SK-N-SH (cell line): ENCODE data around the gene EEF1G.

Source experiments
- CTCF ChIP-seq: fragments of 200-600 bp; sonication (generic); IDR thresholded peaks from 2 replicates; pipeline ENCODE4 v1.6.1; 2017; ENCODE audit warnings: antibody characterized with exemption, mild to moderate bottlenecking, moderate library complexity
- EZH2phosphoT487 ChIP-seq: fragments of 200-600 bp; sonication (generic); IDR thresholded peaks from 2 replicates; pipeline ENCODE4 v1.6.1; 2017; ENCODE audit warnings: low read depth, mixed run types, mild to moderate bottlenecking, antibody characterized with exemption, moderate library complexity, borderline replicate concordance
- FOXM1 ChIP-seq: IDR thresholded peaks from 2 replicates; pipeline ENCODE4 v1.4.0; 2012; ENCODE audit warnings: low read depth, mild to moderate bottlenecking
- GABPA ChIP-seq: IDR thresholded peaks from 2 replicates; pipeline ENCODE4 v1.4.0; 2012; ENCODE audit warnings: low read depth, mild to moderate bottlenecking
- RXRA ChIP-seq: IDR thresholded peaks from 2 replicates; pipeline ENCODE4 v1.4.0; 2012; ENCODE audit warnings: low read depth, mild to moderate bottlenecking, borderline replicate concordance
- SMC3 ChIP-seq: IDR thresholded peaks from 2 replicates; pipeline ENCODE4 v1.6.1; 2012; ENCODE audit warnings: low read depth, low read length, improper control_type of control experiment
- TAF1 ChIP-seq: IDR thresholded peaks from 2 replicates; pipeline ENCODE4 v1.6.1; 2012; ENCODE audit warnings: low read depth, mild to moderate bottlenecking, low read length, moderate library complexity, borderline replicate concordance

- TF ChIP-seq SMC3 (no peak), CTCF (no peak), GABPA (no peak), RXRA (no peak), TAF1 (no peak), FOXM1 (no peak), EZH2phosphoT487 (no peak)
Measured at GRCh38 chr11:62574363-62575071, 826 bp upstream of the EEF1G start.
